Epithelial cell of esophagus (primary cell): ENCODE measurements around the gene NANS.

Experiments
- DNase-seq: peaks from one replicate; pipeline ENCODE4 v3.0.0; 2010; ENCODE audit warnings: low read depth
- H3K4me3 ChIP-seq: 2 replicates; pipeline ENCODE4 v1.5.1; 2011; ENCODE audit warnings: mild to moderate bottlenecking, low read length, control low read depth
- CTCF ChIP-seq: IDR thresholded peaks from 2 replicates; pipeline ENCODE4 v1.5.1; 2011; ENCODE audit warnings: low read depth, mild to moderate bottlenecking, low read length, control low read depth, inconsistent platforms; ENCODE audit not compliant: insufficient read depth; ENCODE audit errors: missing control alignments

NANS gene

GRCh38 chr9:98037357-98037756, 19.2 kb upstream of the NANS start:
- TF ChIP-seq CTCF, result no peak
- DNase-seq, result peak; percentile 21
- H3K4me3 ChIP-seq, result no peak overlapping the region

GRCh38 chr9:98038958-98039357, 17.6 kb upstream of the NANS start:
- TF ChIP-seq CTCF, result no peak
- no peak overlapping the region for H3K4me3 ChIP-seq
- no peak for DNase-seq

- H3K4me3 ChIP-seq, result no peak overlapping the region
- DNase-seq, result no peak
- no peak for TF ChIP-seq CTCF
Measured at GRCh38 chr9:98039607-98040017, 16.9 kb upstream of the NANS start.

- TF ChIP-seq CTCF, result no peak
- DNase-seq, result no peak
- no peak overlapping the region for H3K4me3 ChIP-seq
Measured at GRCh38 chr9:98040212-98040611, 16.3 kb upstream of the NANS start.

GRCh38 chr9:98043915-98044314, 12.6 kb upstream of the NANS start:
- TF ChIP-seq CTCF, result no peak
- no peak overlapping the region for H3K4me3 ChIP-seq
- no peak for DNase-seq

- TF ChIP-seq CTCF, result no peak
- DNase-seq, result peak; percentile 21
- H3K4me3 ChIP-seq, result peak overlapping the region; percentile 2
Measured at GRCh38 chr9:98045234-98046179, 11.0 kb upstream of the NANS start.

GRCh38 chr9:98046180-98046543, 10.4 kb upstream of the NANS start:
- TF ChIP-seq CTCF, result no peak
- DNase-seq, result no peak
- no peak overlapping the region for H3K4me3 ChIP-seq
